SK-N-SH (cell line): ENCODE data around the gene FBXO45. TPM values are rescaled to one million over a fixed set of nuclear protein-coding genes. Genes with fewer than 3 reads are reported as not detected.

Experiments
- CTCF ChIA-PET: fragments of 300-600, 350-600 bp; formaldehyde crosslinking; extraction: SDS; loops from one replicate; lab custom pipeline; 2021; lab: Yijun Ruan, JAX
- POLR2A ChIA-PET: fragments of 350-600 bp; sonication (Branson Sonifier 250); formaldehyde crosslinking; extraction: SDS; loops from one replicate; lab custom pipeline; 2020; ENCODE audit warnings: antibody characterized with exemption, inconsistent platforms; lab: Yijun Ruan, JAX
- DNase-seq: peaks from one replicate; pipeline ENCODE4 v3.0.0; 2012
- H2AFZ ChIP-seq: fragments of 200-600 bp; sonication (generic); 2 replicates; pipeline ENCODE4 v1.8.1; 2016; ENCODE audit warnings: antibody characterized with exemption, mild to moderate bottlenecking, low read depth
- H3F3A ChIP-seq: fragments of 200-600 bp; sonication (generic); replicated peaks from 2 replicates; pipeline ENCODE3; 2016; ENCODE audit warnings: antibody characterized with exemption, mild to moderate bottlenecking; ENCODE audit not compliant: insufficient read depth
- H3K27ac ChIP-seq, 2 experiments: fragments of 200-500 bp in 1 of 2; fragments of 200-600 bp in 1 of 2; sonication (Bioruptor generic) in 1 of 2; sonication (generic), shearing (Covaris generic) in 1 of 2; 2 replicates each; pipeline versions ENCODE4 v1.5.1 to v1.6.1; 2014 to 2016; ENCODE audit warnings: low read depth in 2 of 2, inconsistent platforms in 1 of 2, low read length in 1 of 2, mild to moderate bottlenecking in 1 of 2, mixed read lengths in 1 of 2
- H3K27me3 ChIP-seq: fragments of 200-600 bp; sonication (generic), shearing (Covaris generic); 2 replicates; pipeline ENCODE4 v1.6.1; 2016; ENCODE audit warnings: mixed run types; ENCODE audit not compliant: insufficient read depth
- H3K36me3 ChIP-seq, 2 experiments: fragments of 200-500 bp in 1 of 2; fragments of 200-600 bp in 1 of 2; sonication (Bioruptor generic) in 1 of 2; sonication (generic) in 1 of 2; replicated peaks in 1 of 2; 2 replicates each; pipeline versions ENCODE3 to v1.5.1; 2014 to 2016; ENCODE audit warnings: low read length in 1 of 2, mild to moderate bottlenecking in 1 of 2; ENCODE audit not compliant: insufficient read depth in 2 of 2, control insufficient read depth in 1 of 2
- H3K4me1 ChIP-seq, 2 experiments: fragments of 200-500 bp in 1 of 2; fragments of 200-600 bp in 1 of 2; sonication (Bioruptor generic) in 1 of 2; sonication (generic), shearing (Covaris generic) in 1 of 2; 2 replicates each; pipeline versions ENCODE4 v1.5.1 to v1.6.1; 2014 to 2016; ENCODE audit warnings: low read depth in 1 of 2, low read length in 1 of 2, mixed run types in 1 of 2; ENCODE audit not compliant: insufficient read depth in 2 of 2, control insufficient read depth in 1 of 2
- H3K4me2 ChIP-seq: fragments of 200-600 bp; sonication (generic), shearing (Covaris generic); 2 replicates; pipeline ENCODE4 v1.6.1; 2017; ENCODE audit warnings: mixed run types
- H3K4me3 ChIP-seq, 2 experiments: fragments of 200-500 bp in 1 of 2; fragments of 200-600 bp in 1 of 2; sonication (Bioruptor generic) in 1 of 2; sonication (generic), shearing (Covaris generic) in 1 of 2; 2 replicates each; pipeline versions ENCODE4 v1.5.1 to v1.8.1; 2014 to 2016; ENCODE audit warnings: low read depth in 2 of 2, inconsistent platforms in 1 of 2, low read length in 1 of 2, mild to moderate bottlenecking in 1 of 2, mixed read lengths in 1 of 2, moderate library complexity in 1 of 2
- H3K79me2 ChIP-seq: fragments of 200-600 bp; sonication (generic); 2 replicates; pipeline ENCODE4 v1.8.1; 2017; ENCODE audit warnings: mild to moderate bottlenecking; ENCODE audit not compliant: insufficient read depth
- H3K9ac ChIP-seq: fragments of 200-600 bp; sonication (generic); 2 replicates; pipeline ENCODE4 v1.6.1; 2017; ENCODE audit warnings: mixed run types
- H3K9me2 ChIP-seq: fragments of 200-600 bp; sonication (generic); 2 replicates; pipeline ENCODE4 v1.6.1; 2017; ENCODE audit warnings: mixed run types
- H3K9me3 ChIP-seq: fragments of 200-600 bp; sonication (generic); 2 replicates; pipeline ENCODE4 v1.6.1; 2017; ENCODE audit warnings: mixed run types, mild to moderate bottlenecking, moderate library complexity
- H4K20me1 ChIP-seq: fragments of 200-600 bp; sonication (generic); 2 replicates; pipeline ENCODE4 v1.6.1; 2017; ENCODE audit warnings: mild to moderate bottlenecking, mixed run types; ENCODE audit not compliant: insufficient read depth
- ELF1 ChIP-seq: IDR thresholded peaks from 2 replicates; pipeline ENCODE4 v1.4.0; 2012
- EP300 ChIP-seq, 2 experiments: IDR thresholded peaks; 2 replicates each; pipeline versions ENCODE4 v1.4.0 to v1.6.1; 2012; ENCODE audit warnings: borderline replicate concordance in 1 of 2, low read depth in 1 of 2, low read length in 1 of 2
- FOXJ3 ChIP-seq: sonication (generic); formaldehyde crosslinking; IDR thresholded peaks from 2 replicates; pipeline ENCODE4 v1.5.1; 2020; ENCODE audit warnings: mild to moderate bottlenecking, missing genetic modification reagents
- MEF2A ChIP-seq: IDR thresholded peaks from 2 replicates; pipeline ENCODE4 v1.4.0; 2012; ENCODE audit warnings: low read depth, borderline replicate concordance
- MXI1 ChIP-seq: IDR thresholded peaks from 2 replicates; pipeline ENCODE4 v1.6.1; 2012; ENCODE audit warnings: mild to moderate bottlenecking, low read depth, low read length, improper control_type of control experiment
- POLR2AphosphoS5 ChIP-seq: IDR thresholded peaks from 2 replicates; pipeline ENCODE4 v1.6.1; 2012; ENCODE audit warnings: low read depth, low read length
- RXRA ChIP-seq: IDR thresholded peaks from 2 replicates; pipeline ENCODE4 v1.4.0; 2012; ENCODE audit warnings: low read depth, mild to moderate bottlenecking, borderline replicate concordance
- SIN3A ChIP-seq: IDR thresholded peaks from 2 replicates; pipeline ENCODE4 v1.6.1; 2012; ENCODE audit warnings: low read depth, mild to moderate bottlenecking, low read length, moderate library complexity, borderline replicate concordance
- YY1 ChIP-seq: IDR thresholded peaks from 2 replicates; pipeline ENCODE4 v1.4.0; 2012; ENCODE audit warnings: low read depth, mild to moderate bottlenecking
- WGBS: methylation state at CpG from one replicate; pipeline ENCODE4 v1.1.6; 2017; ENCODE audit warnings: low lambda C conversion rate; 5-methylcytosine and 5-hydroxymethylcytosine counted together
- polyA plus RNA-seq, 3 experiments: library from polyadenylated mRNA; depleted of rRNA; stranded (reverse); fragments of >200 nt; gene quantifications; 2 replicates each; pipeline ENCODE4 v1.2.3, GENCODE V29; 2012
- TF ChIP-seq, protein P1 (sequence below): IDR thresholded peaks from 2 replicates; pipeline ENCODE4 v1.6.1; 2012; ENCODE audit warnings: mild to moderate bottlenecking, low read depth, low read length, moderate library complexity
- TF ChIP-seq, protein P2 (sequence below): fragments of 150-350 bp; IDR thresholded peaks from 2 replicates; pipeline ENCODE4 v1.6.1; 2017; ENCODE audit warnings: antibody characterized with exemption, low read length, low read depth, borderline replicate concordance
- TF ChIP-seq, protein P3 (sequence below): IDR thresholded peaks from 2 replicates; pipeline ENCODE4 v1.4.0; 2012; ENCODE audit warnings: low read depth, borderline replicate concordance
- TF ChIP-seq, protein P4 (sequence below): IDR thresholded peaks from 2 replicates; pipeline ENCODE4 v1.4.0; 2012; ENCODE audit warnings: low read depth

The FBXO45 gene
- polyA plus RNA-seq, 1 of the 3 experiments (the other 2 are of a cell fraction) = 3.2 TPM

DNA sequence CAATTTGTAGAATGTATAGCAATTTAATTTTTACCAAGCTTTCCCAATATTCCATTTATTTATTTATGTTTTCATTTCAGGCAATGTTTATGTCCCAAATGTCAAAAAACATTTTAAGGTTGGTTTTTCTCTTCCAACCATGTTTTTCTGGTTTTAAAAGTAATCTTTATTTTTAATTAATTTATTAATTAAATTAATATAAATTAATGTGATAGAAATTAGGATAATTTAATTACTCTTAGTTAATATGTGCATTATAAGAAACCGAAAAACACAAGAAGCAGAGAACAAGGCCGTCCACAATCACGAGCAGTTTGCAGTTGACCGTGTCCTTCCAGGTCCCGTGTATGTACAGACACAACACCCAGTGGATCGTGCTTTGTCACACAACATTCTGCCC, 34.2 kb downstream of the FBXO45 start:
- POLR2A ChIA-PET = no interaction called here
- CTCF ChIA-PET = interaction anchor here (0.6 to 1.1 kb wide), 2 partner anchors 10 to 82 kb away, joined by 3 read pairs; no protein-coding TSS in a partner anchor

DNA sequence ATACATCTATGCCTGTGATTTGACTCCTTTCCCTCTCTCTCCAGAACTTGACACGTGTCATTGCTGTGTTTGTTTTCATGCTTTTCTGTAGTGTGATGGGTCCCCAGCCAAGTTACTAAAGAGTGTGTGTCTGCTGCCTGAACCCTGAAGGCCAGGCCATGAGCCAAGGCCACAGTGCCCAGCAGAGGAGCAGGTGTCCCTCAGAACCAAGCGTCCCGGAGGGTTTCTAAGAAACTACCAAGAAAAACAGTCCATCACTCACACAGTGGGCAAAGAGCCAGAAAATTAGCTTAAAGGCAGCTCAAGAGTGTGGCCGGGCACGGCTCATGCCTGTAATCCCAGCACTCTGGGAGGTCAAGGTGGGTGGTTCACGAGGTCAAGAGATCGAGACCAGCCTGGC, 35.2 kb downstream of the FBXO45 start:
- Histone ChIP-seq H3K9ac (no peak overlapping the region), H3K27me3 (no peaks in the 10 kb centered on the region), H3K79me2 (no peaks in the 10 kb centered on the region), H2AFZ (no peak overlapping the region), H3K4me2 (no peak overlapping the region), H4K20me1 (no peaks in the 10 kb centered on the region), H3K36me3 (no peaks in the 10 kb centered on the region), H3K4me1 (no peaks in the 10 kb centered on the region), H3K27ac (no peak overlapping the region), H3K9me2 (no peaks in the 10 kb centered on the region), H3F3A (no peaks in the 10 kb centered on the region), H3K4me3 (no peak overlapping the region), H3K9me3 (0 out of 2 replicates have a peak, but pooled peaks cover 3% of the 10 kb centered on the region)
- DNase-seq = no peak
- CTCF ChIA-PET = interaction anchor here (1.8 kb wide), 1 partner anchor 81 kb away, joined by 4 read pairs; no protein-coding TSS in a partner anchor
- POLR2A ChIA-PET = no interaction called here
- WGBS = 81% methylated on average over 7 of the region's 7 CpGs
- TF ChIP-seq, protein P1, sequence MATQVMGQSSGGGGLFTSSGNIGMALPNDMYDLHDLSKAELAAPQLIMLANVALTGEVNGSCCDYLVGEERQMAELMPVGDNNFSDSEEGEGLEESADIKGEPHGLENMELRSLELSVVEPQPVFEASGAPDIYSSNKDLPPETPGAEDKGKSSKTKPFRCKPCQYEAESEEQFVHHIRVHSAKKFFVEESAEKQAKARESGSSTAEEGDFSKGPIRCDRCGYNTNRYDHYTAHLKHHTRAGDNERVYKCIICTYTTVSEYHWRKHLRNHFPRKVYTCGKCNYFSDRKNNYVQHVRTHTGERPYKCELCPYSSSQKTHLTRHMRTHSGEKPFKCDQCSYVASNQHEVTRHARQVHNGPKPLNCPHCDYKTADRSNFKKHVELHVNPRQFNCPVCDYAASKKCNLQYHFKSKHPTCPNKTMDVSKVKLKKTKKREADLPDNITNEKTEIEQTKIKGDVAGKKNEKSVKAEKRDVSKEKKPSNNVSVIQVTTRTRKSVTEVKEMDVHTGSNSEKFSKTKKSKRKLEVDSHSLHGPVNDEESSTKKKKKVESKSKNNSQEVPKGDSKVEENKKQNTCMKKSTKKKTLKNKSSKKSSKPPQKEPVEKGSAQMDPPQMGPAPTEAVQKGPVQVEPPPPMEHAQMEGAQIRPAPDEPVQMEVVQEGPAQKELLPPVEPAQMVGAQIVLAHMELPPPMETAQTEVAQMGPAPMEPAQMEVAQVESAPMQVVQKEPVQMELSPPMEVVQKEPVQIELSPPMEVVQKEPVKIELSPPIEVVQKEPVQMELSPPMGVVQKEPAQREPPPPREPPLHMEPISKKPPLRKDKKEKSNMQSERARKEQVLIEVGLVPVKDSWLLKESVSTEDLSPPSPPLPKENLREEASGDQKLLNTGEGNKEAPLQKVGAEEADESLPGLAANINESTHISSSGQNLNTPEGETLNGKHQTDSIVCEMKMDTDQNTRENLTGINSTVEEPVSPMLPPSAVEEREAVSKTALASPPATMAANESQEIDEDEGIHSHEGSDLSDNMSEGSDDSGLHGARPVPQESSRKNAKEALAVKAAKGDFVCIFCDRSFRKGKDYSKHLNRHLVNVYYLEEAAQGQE = no peak
- TF ChIP-seq EP300 (IDR thresholded peaks at IDR 0.05; ENCODE audit: borderline replicate concordance in 1 of 2, low read depth in 1 of 2, low read length in 1 of 2) (no peak), POLR2AphosphoS5 (no peak), MXI1 (no peak), FOXJ3 (no peak), ELF1 (no peak), SIN3A (no peak), YY1 (no peak), MEF2A (no peak), RXRA (no peak)
- TF ChIP-seq, protein P2, sequence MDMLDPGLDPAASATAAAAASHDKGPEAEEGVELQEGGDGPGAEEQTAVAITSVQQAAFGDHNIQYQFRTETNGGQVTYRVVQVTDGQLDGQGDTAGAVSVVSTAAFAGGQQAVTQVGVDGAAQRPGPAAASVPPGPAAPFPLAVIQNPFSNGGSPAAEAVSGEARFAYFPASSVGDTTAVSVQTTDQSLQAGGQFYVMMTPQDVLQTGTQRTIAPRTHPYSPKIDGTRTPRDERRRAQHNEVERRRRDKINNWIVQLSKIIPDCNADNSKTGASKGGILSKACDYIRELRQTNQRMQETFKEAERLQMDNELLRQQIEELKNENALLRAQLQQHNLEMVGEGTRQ = no peak
- TF ChIP-seq, protein P3, sequence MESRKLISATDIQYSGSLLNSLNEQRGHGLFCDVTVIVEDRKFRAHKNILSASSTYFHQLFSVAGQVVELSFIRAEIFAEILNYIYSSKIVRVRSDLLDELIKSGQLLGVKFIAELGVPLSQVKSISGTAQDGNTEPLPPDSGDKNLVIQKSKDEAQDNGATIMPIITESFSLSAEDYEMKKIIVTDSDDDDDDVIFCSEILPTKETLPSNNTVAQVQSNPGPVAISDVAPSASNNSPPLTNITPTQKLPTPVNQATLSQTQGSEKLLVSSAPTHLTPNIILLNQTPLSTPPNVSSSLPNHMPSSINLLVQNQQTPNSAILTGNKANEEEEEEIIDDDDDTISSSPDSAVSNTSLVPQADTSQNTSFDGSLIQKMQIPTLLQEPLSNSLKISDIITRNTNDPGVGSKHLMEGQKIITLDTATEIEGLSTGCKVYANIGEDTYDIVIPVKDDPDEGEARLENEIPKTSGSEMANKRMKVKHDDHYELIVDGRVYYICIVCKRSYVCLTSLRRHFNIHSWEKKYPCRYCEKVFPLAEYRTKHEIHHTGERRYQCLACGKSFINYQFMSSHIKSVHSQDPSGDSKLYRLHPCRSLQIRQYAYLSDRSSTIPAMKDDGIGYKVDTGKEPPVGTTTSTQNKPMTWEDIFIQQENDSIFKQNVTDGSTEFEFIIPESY = no peak

More for the DNA sequence above, 34.2 kb downstream of the FBXO45 start:
- no peaks in the 10 kb centered on the region for H3K4me1 ChIP-seq
- H3K4me3 ChIP-seq = no peak overlapping the region
- no peaks in the 10 kb centered on the region for H3F3A ChIP-seq
- no peaks in the 10 kb centered on the region for H3K9me3 ChIP-seq
- H3K36me3 ChIP-seq = no peaks in the 10 kb centered on the region
- H3K27me3 ChIP-seq = no peaks in the 10 kb centered on the region
- TF ChIP-seq, protein P4, sequence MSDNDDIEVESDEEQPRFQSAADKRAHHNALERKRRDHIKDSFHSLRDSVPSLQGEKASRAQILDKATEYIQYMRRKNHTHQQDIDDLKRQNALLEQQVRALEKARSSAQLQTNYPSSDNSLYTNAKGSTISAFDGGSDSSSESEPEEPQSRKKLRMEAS = no peak
- no peak for TF ChIP-seq ELF1
- no peak overlapping the region for H3K4me2 ChIP-seq
- no peaks in the 10 kb centered on the region for H3K79me2 ChIP-seq
- no peak overlapping the region for H2AFZ ChIP-seq
- no peaks in the 10 kb centered on the region for H3K9me2 ChIP-seq
- H4K20me1 ChIP-seq = no peaks in the 10 kb centered on the region
- H3K27ac ChIP-seq = no peak overlapping the region
- WGBS = 85% methylated on average over 6 of the region's 6 CpGs
- no peak for DNase-seq
- no peak overlapping the region for H3K9ac ChIP-seq
